ENCODE measurements around the gene NEK8.

NEK8 gene

DNA sequence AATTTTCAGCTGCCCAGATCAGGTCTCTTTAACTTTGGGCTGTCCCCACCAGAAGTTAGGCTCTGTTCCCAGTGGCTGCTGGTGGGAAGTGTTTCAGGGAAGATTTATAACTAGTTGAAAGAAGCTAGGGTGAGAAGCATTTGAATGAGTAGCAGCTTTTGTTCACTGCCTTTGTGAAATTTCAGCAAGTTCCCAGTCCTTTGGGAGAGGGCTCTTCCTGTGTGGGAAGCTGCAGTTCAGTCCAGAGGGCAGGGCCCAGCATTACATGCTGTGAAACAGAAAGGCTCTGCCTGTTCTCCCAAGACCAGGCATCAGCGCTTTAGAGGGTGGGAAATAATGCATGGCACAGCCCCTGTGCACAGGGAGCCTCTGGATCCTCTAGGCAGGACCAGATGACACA, 34.7 kb upstream of the NEK8 start:
- no peak overlapping the region for H3K4me2 ChIP-seq (ENCODE audit: low read depth, low read length, poor library complexity, severe bottlenecking)
- H3F3A ChIP-seq (ENCODE audit: insufficient read depth): no peaks in the 10 kb centered on the region
- H3K36me3 ChIP-seq (ENCODE audit: low read length): peaks cover 14% of the 10 kb centered on the region
- H4K20me1 ChIP-seq (ENCODE audit: low read depth, low read length): no peaks in the 10 kb centered on the region
- H3K9me3 ChIP-seq (ENCODE audit: insufficient read depth, low read length): no peaks in the 10 kb centered on the region
- no peaks in the 10 kb centered on the region for H3K9me2 ChIP-seq (replicated peaks; ENCODE audit: insufficient read depth, low read length)
- no peak overlapping the region for H3K4me3 ChIP-seq (ENCODE audit: insufficient read depth, low read length, poor library complexity, severe bottlenecking)
- no peak overlapping the region for H3K27ac ChIP-seq (ENCODE audit: low read depth, low read length)
- no peaks in the 10 kb centered on the region for H3K79me2 ChIP-seq (ENCODE audit: insufficient read depth, low read length)
- H2AFZ ChIP-seq (ENCODE audit: low read depth, low read length, severe bottlenecking): no peak overlapping the region
- TF ChIP-seq EZH2phosphoT487 (conservative IDR thresholded peaks at IDR 0.05; ENCODE audit: low read length): no peak
- TF ChIP-seq, protein P1, sequence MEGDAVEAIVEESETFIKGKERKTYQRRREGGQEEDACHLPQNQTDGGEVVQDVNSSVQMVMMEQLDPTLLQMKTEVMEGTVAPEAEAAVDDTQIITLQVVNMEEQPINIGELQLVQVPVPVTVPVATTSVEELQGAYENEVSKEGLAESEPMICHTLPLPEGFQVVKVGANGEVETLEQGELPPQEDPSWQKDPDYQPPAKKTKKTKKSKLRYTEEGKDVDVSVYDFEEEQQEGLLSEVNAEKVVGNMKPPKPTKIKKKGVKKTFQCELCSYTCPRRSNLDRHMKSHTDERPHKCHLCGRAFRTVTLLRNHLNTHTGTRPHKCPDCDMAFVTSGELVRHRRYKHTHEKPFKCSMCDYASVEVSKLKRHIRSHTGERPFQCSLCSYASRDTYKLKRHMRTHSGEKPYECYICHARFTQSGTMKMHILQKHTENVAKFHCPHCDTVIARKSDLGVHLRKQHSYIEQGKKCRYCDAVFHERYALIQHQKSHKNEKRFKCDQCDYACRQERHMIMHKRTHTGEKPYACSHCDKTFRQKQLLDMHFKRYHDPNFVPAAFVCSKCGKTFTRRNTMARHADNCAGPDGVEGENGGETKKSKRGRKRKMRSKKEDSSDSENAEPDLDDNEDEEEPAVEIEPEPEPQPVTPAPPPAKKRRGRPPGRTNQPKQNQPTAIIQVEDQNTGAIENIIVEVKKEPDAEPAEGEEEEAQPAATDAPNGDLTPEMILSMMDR (IDR thresholded peaks at IDR 0.05; ENCODE audit: insufficient read depth, low read length, poor library complexity, severe bottlenecking): no peak
- no peak overlapping the region for H3K9ac ChIP-seq (ENCODE audit: low read length)
- no peaks in the 10 kb centered on the region for H3K27me3 ChIP-seq (ENCODE audit: low read length)

DNA sequence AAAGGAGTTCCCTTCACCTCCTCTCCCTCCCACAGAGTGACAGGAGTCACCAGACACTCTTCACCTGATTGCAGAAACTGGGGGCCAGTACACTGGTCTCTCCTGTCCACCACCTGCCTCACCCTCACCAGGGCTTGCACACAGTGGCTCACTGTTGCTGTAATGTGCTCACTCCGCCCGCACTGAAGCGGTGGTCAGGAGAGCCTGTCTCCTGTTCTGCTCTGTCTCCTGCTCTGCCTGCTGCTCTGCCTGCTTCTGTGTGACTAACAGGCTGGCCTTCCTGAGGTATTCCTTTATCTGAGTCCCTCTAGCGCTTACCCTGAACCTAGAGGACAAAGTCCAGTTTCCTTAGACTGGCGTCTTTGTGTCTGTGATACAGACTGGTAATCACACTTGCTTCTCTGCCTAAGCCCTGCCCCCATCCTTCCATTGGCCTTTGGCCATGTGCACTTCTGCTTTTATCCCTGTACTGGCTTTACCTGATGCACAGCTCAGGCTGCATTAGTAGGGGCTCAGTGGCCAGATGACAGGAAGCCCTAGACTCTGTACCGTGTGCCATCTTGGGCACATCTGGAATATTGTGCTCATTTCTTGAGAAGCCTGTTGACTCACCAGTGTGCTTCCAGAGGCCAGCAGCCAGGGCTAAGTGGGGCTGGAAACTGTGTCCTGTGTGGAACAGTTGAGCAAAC, 30.2 kb upstream of the NEK8 start:
- H3F3A ChIP-seq (ENCODE audit: insufficient read depth): no peaks in the 10 kb centered on the region
- TF ChIP-seq, protein P1 (IDR thresholded peaks at IDR 0.05; ENCODE audit: insufficient read depth, low read length, poor library complexity, severe bottlenecking): no peak
- TF ChIP-seq EZH2phosphoT487 (conservative IDR thresholded peaks at IDR 0.05; ENCODE audit: low read length): no peak
- no peaks in the 10 kb centered on the region for H3K27me3 ChIP-seq (ENCODE audit: low read length)
- H3K4me2 ChIP-seq (ENCODE audit: low read depth, low read length, poor library complexity, severe bottlenecking): no peak overlapping the region
- no peaks in the 10 kb centered on the region for H3K9me2 ChIP-seq (replicated peaks; ENCODE audit: insufficient read depth, low read length)
- no peaks in the 10 kb centered on the region for H3K79me2 ChIP-seq (ENCODE audit: insufficient read depth, low read length)
- no peak overlapping the region for H3K9ac ChIP-seq (ENCODE audit: low read length)
- no peaks in the 10 kb centered on the region for H4K20me1 ChIP-seq (ENCODE audit: low read depth, low read length)
- H3K4me3 ChIP-seq (ENCODE audit: insufficient read depth, low read length, poor library complexity, severe bottlenecking): no peak overlapping the region
- peaks cover 3% of the 10 kb centered on the region; the same call in 1 of the 2 replicates for H3K36me3 ChIP-seq (ENCODE audit: low read length)
- no peak overlapping the region for H2AFZ ChIP-seq (ENCODE audit: low read depth, low read length, severe bottlenecking)
- H3K9me3 ChIP-seq (ENCODE audit: insufficient read depth, low read length): no peaks in the 10 kb centered on the region
- H3K27ac ChIP-seq (ENCODE audit: low read depth, low read length): no peak overlapping the region

DNA sequence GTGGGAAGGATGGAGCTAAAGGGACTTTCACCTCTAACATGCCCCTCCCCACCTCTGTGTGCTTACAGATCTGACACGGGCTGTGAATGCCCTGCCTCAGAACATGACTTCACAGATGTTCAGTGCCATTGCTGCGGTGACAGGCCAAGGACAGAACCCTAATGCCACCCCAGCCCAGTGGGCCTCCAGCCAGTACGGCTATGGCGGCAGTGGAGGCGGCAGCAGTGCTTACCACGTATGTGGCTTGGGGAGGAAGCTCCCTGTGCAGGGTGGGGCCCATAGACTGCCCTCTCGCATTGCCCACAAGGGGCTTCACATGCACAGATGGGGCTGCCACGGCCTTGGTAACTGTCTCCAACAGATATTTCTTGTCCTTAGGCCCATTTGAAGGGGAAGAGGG, 28.3 kb upstream of the NEK8 start:
- no peaks in the 10 kb centered on the region for H3K9me3 ChIP-seq (ENCODE audit: insufficient read depth, low read length)
- H3K9me2 ChIP-seq (replicated peaks; ENCODE audit: insufficient read depth, low read length): no peaks in the 10 kb centered on the region
- peaks cover 3% of the 10 kb centered on the region; the same call in 1 of the 2 replicates for H3K36me3 ChIP-seq (ENCODE audit: low read length)
- H3K27ac ChIP-seq (ENCODE audit: low read depth, low read length): no peak overlapping the region
- no peak overlapping the region for H3K4me3 ChIP-seq (ENCODE audit: insufficient read depth, low read length, poor library complexity, severe bottlenecking)
- H3F3A ChIP-seq (ENCODE audit: insufficient read depth): no peaks in the 10 kb centered on the region
- H3K79me2 ChIP-seq (ENCODE audit: insufficient read depth, low read length): no peaks in the 10 kb centered on the region
- H3K9ac ChIP-seq (ENCODE audit: low read length): no peak overlapping the region
- no peaks in the 10 kb centered on the region for H4K20me1 ChIP-seq (ENCODE audit: low read depth, low read length)
- TF ChIP-seq, protein P1 (IDR thresholded peaks at IDR 0.05; ENCODE audit: insufficient read depth, low read length, poor library complexity, severe bottlenecking): no peak
- TF ChIP-seq EZH2phosphoT487 (conservative IDR thresholded peaks at IDR 0.05; ENCODE audit: low read length): no peak
- H3K4me2 ChIP-seq (ENCODE audit: low read depth, low read length, poor library complexity, severe bottlenecking): no peak overlapping the region
- no peak overlapping the region for H2AFZ ChIP-seq (ENCODE audit: low read depth, low read length, severe bottlenecking)
- H3K27me3 ChIP-seq (ENCODE audit: low read length): no peaks in the 10 kb centered on the region

Measured in SU-DHL-6 (cell line).